ENCODE results near the gene RPP40. TPM values are rescaled to one million over a fixed set of nuclear protein-coding genes. Genes with fewer than 3 reads are reported as not detected.

The RPP40 gene
- total RNA-seq (2022; extraction: Qiagen RNA extraction): 21.2 to 31.8 TPM (median 25.2 TPM) in 5 replicates

GRCh38 chr6:5003604-5004372, at the start of gene RPP40:
TSS of gene RPP40 (minus strand) at chr6:5004037. CDS start at chr6:5004002, 35 bp downstream.

Other genes starting within 250 kb of the RPP40 start
- 25.6 to 30.5 TPM (median 27.2 TPM) in 5 replicates for gene CDYL, start 227.6 kb downstream of the RPP40 start, total RNA-seq (2022; extraction: Qiagen RNA extraction)
- gene PPP1R3G, start 81.3 kb upstream of the RPP40 start, total RNA-seq (2022; extraction: Qiagen RNA extraction): 1.1 to 2.0 TPM (median 1.4 TPM) in 5 replicates

Data from A549 treated with CORT108297 at 1 μM for 4 hours (cell line).